ENCODE measurements around the gene PLPPR2. TPM values are rescaled to one million over a fixed set of nuclear protein-coding genes. Genes with fewer than 3 reads are reported as not detected.

PLPPR2 gene
- total RNA-seq, 1 experiment from 2014 or later = 19.5 TPM

- Mint-ChIP-seq H3K36me3 (ENCODE audit: insufficient read depth, unreplicated experiment) (no peaks in the 10 kb centered on the region), H3K4me3 (ENCODE audit: unreplicated experiment) (no peak overlapping the region), H3K27ac (ENCODE audit: low read depth, unreplicated experiment) (no peak overlapping the region), H3K4me1 (ENCODE audit: insufficient read depth, unreplicated experiment) (no peaks in the 10 kb centered on the region), H3K9me3 (ENCODE audit: unreplicated experiment) (no peaks in the 10 kb centered on the region), H3K27me3 (ENCODE audit: insufficient read depth, unreplicated experiment) (no peaks in the 10 kb centered on the region)
- ChIA-PET CTCF (no interaction called here), POLR2A (no interaction called here)
- DNase-seq (ENCODE audit: unreplicated experiment) = no peak
- no TSS peak for BruUV-seq (replicated peaks)
- TF ChIP-seq CTCF (IDR thresholded peaks at IDR 0.05; ENCODE audit: unreplicated experiment) = no peak
- intact Hi-C loops (cut with micrococcal nuclease) = no loop called here
These were observed 59.3 kb downstream of the PLPPR2 start for GRCh38 chr19:11414544-11414943.

Other genes with a start within 250 kb of the PLPPR2 start
- gene SPC24, start 199.7 kb upstream of the PLPPR2 start, total RNA-seq (2022) = 8.6 and 16.4 TPM in 2 replicates
- 25.0 and 29.2 TPM in 2 replicates for gene KANK2, start 157.9 kb upstream of the PLPPR2 start, total RNA-seq (2022)
- gene ANGPTL8, start 115.8 kb upstream of the PLPPR2 start, total RNA-seq (2022) = not detected in 2 replicates
- 49.1 and 61.7 TPM in 2 replicates for gene DOCK6, start 92.9 kb upstream of the PLPPR2 start, total RNA-seq (2022)
- gene TSPAN16, start 59.3 kb upstream of the PLPPR2 start, total RNA-seq (2022) = not detected in 2 replicates
- 42.8 and 46.5 TPM in 2 replicates for gene RAB3D, start 15.8 kb upstream of the PLPPR2 start, total RNA-seq (2022)
- 93.1 and 96.6 TPM in 2 replicates for gene TMEM205, start 9.2 kb upstream of the PLPPR2 start, total RNA-seq (2022)
- 17.2 and 18.2 TPM in 2 replicates for gene CCDC159, start 8.9 kb upstream of the PLPPR2 start, total RNA-seq (2022)
- 1.0 and 1.4 TPM in 2 replicates for gene SWSAP1, start 19.2 kb downstream of the PLPPR2 start, total RNA-seq (2022)
- 1.7 and 2.7 TPM in 2 replicates for gene EPOR, start 28.9 kb downstream of the PLPPR2 start, total RNA-seq (2022)
- gene RGL3, start 63.9 kb downstream of the PLPPR2 start, total RNA-seq (2022) = not detected in 2 replicates
- 0.30 TPM in 1 of 2 replicates, not detected in the other for gene ODAD3, start 79.7 kb downstream of the PLPPR2 start, total RNA-seq (2022)
- 224 and 257 TPM in 2 replicates for gene PRKCSH, start 80.2 kb downstream of the PLPPR2 start, total RNA-seq (2022)
- 0.54 TPM in 1 of 2 replicates, not detected in the other for gene ELAVL3, start 125.6 kb downstream of the PLPPR2 start, total RNA-seq (2022)
- gene ZNF653, start 150.4 kb downstream of the PLPPR2 start, total RNA-seq (2022) = 7.7 and 8.7 TPM in 2 replicates
- gene ECSIT, start 173.7 kb downstream of the PLPPR2 start, total RNA-seq (2022) = 19.2 and 26.8 TPM in 2 replicates
- gene CNN1, start 183.4 kb downstream of the PLPPR2 start, total RNA-seq (2022) = not detected in 2 replicates
- 72.1 and 78.7 TPM in 2 replicates for gene ELOF1, start 203.8 kb downstream of the PLPPR2 start, total RNA-seq (2022)
- not detected in 2 replicates for gene ACP5, start 222.2 kb downstream of the PLPPR2 start, total RNA-seq (2022)
- 8.7 and 10.9 TPM in 2 replicates for gene ZNF627, start 242.1 kb downstream of the PLPPR2 start, total RNA-seq (2022)

All from MCF 10A (cell line).